ENCODE data around the gene MLEC. TPM values are rescaled to one million over a fixed set of nuclear protein-coding genes. Genes with fewer than 3 reads are reported as not detected.

The MLEC gene
- total RNA-seq, 1 experiment from 2014 or later: 181 TPM

GRCh38 chr12:120674097-120674636 is 12.8 kb upstream of the MLEC start:
- Mint-ChIP-seq H3K4me3 (no peak overlapping the region), H3K27me3 (ENCODE audit: low read depth) (no peaks in the 10 kb centered on the region; the same call in 1 of the 2 replicates)
- no peak overlapping the region for H2AK5ac ChIP-seq (ENCODE audit: insufficient read length, low read length)

More at GRCh38 chr12:120674097-120674636, 12.8 kb upstream of the MLEC start:
- H4K8ac ChIP-seq (replicated peaks; ENCODE audit: insufficient read length, low read depth, low read length): no peak overlapping the region
- H4K20me1 ChIP-seq (ENCODE audit: control insufficient read depth, insufficient read depth, insufficient read length): no peaks in the 10 kb centered on the region
- no peak overlapping the region for H2BK5ac ChIP-seq (ENCODE audit: insufficient read length, low read length)
- no peak overlapping the region for H3K14ac ChIP-seq (ENCODE audit: insufficient read depth, low read length)
- no peaks in the 10 kb centered on the region for H3K79me2 ChIP-seq (ENCODE audit: insufficient read depth, low read length)
- Mint-ChIP-seq H3K27ac (no peak overlapping the region), H3K9me3 (no peaks in the 10 kb centered on the region), H3K36me3 (ENCODE audit: insufficient read depth in 1 of 3, low read depth in 3 of 3) (no peaks in the 10 kb centered on the region; a peak in 1 of 7 replicates), H3K4me1 (peaks cover 12 to 17% of the 10 kb centered on the region in 2 experiments)
- no peak overlapping the region for H3K4me2 ChIP-seq (ENCODE audit: insufficient read depth, insufficient read length, low read length)
- H3K9ac ChIP-seq (ENCODE audit: extremely low read depth, insufficient read length, low read length): no peak overlapping the region
- no peak overlapping the region for H3K56ac ChIP-seq (ENCODE audit: insufficient read length, low read depth, low read length)
- H2BK120ac ChIP-seq (ENCODE audit: low read depth, low read length, poor library complexity, severe bottlenecking): no peak overlapping the region
- H3K18ac ChIP-seq (ENCODE audit: insufficient read length, low read depth, low read length): no peak overlapping the region
- no peaks in the 10 kb centered on the region for H3K79me1 ChIP-seq (ENCODE audit: insufficient read depth, low read depth, low read length, poor library complexity, severe bottlenecking)
- H3K27me3 ChIP-seq (ENCODE audit: insufficient read depth, low read length): no peaks in the 10 kb centered on the region
- no peak for TF ChIP-seq CTCF (conservative IDR thresholded peaks at IDR 0.05)
- no peak overlapping the region for H3K4ac ChIP-seq (ENCODE audit: low read depth, low read length)
- no peak overlapping the region for H4K5ac ChIP-seq (ENCODE audit: insufficient read length, low read depth, low read length)
- no peak overlapping the region for H3K23ac ChIP-seq (ENCODE audit: insufficient read length, low read depth, low read length)
- no peak overlapping the region for H2BK12ac ChIP-seq (ENCODE audit: insufficient read length, low read depth, low read length)
- H2BK20ac ChIP-seq (ENCODE audit: low read depth, low read length, poor library complexity, severe bottlenecking): no peak overlapping the region
- no CpG with 5 or more reads among the region's 6 CpGs for WGBS (ENCODE audit: extremely low coverage, insufficient read length, low lambda C conversion rate)
- H2AFZ ChIP-seq (ENCODE audit: low read length): no peak overlapping the region
- H3K27ac ChIP-seq (ENCODE audit: insufficient read length, low read depth, low read length): no peak overlapping the region
- no peaks in the 10 kb centered on the region for H3K9me3 ChIP-seq (ENCODE audit: control insufficient read depth, low read depth, low read length)
- no peak overlapping the region for H3T11ph ChIP-seq (ENCODE audit: low read length)
- H3K4me1 ChIP-seq (ENCODE audit: insufficient read depth, low read length): peaks cover 2% of the 10 kb centered on the region; the same call in 1 of the 2 replicates
- no peak overlapping the region for H4K91ac ChIP-seq (ENCODE audit: insufficient read length, low read depth, low read length)
- DNase-seq: no peak
- no peaks in the 10 kb centered on the region for H3K23me2 ChIP-seq (ENCODE audit: insufficient read length, low read depth, low read length, poor library complexity, severe bottlenecking)
- H2BK15ac ChIP-seq (ENCODE audit: low read depth, low read length): no peak overlapping the region
